K562 (cell line): ENCODE measurements around the gene XPNPEP3. TPM values are rescaled to one million over a fixed set of nuclear protein-coding genes. Genes with fewer than 3 reads are reported as not detected.
A peak's percentile ranks its signal among the peaks of the same experiment; 100 is the strongest.

Source experiments
- ARID4B ChIP-seq: sonication (generic); formaldehyde crosslinking; IDR thresholded peaks from 2 replicates; pipeline ENCODE4 v1.8.0; 2022; ENCODE audit warnings: mild to moderate bottlenecking, missing genetic modification reagents
- BRD9 ChIP-seq: fragments of 450-650 bp; IDR thresholded peaks from 2 replicates; pipeline ENCODE4 v1.6.1; 2018; ENCODE audit warnings: low read depth; ENCODE audit not compliant: partially characterized antibody
- CBX3 ChIP-seq, 2 experiments: IDR thresholded peaks; 1 replicate in 1 of 2; 2 replicates in 1 of 2; pipeline ENCODE4 v1.6.1; 2012; ENCODE audit warnings: inconsistent platforms in 2 of 2, low read length in 2 of 2, borderline replicate concordance in 1 of 2, control low read depth in 1 of 2
- GABPA ChIP-seq: fragments of 200-800 bp; sonication (Bioruptor generic); conservative IDR thresholded peaks from 2 replicates; pipeline ENCODE4 v1.6.1; 2016; ENCODE audit warnings: low read depth, missing genetic modification characterization, missing compliant biosample characterization
- KLF6 ChIP-seq: fragments of 250-450 bp; sonication (Bioruptor Pico); IDR thresholded peaks from 2 replicates; pipeline ENCODE4 v1.4.0; 2020; ENCODE audit warnings: mild to moderate bottlenecking, moderate library complexity, borderline replicate concordance
- MCM3 ChIP-seq: fragments of 450-650 bp; IDR thresholded peaks from 2 replicates; pipeline ENCODE4 v1.6.1; 2016
- RBM25 ChIP-seq: fragments of 200-400 bp; formaldehyde crosslinking; IDR thresholded peaks from 2 replicates; pipeline ENCODE4 v1.6.1; 2018; ENCODE audit warnings: low read length, low read depth, moderate library complexity; ENCODE audit not compliant: severe bottlenecking
- RCOR1 ChIP-seq, 2 experiments: IDR thresholded peaks; 2 replicates each; pipeline ENCODE4 v1.6.1; 2012; ENCODE audit warnings: low read depth in 2 of 2, low read length in 2 of 2, borderline replicate concordance in 1 of 2, improper control_type of control experiment in 1 of 2
- RNF2 ChIP-seq: sonication (generic); IDR thresholded peaks from 2 replicates; pipeline ENCODE4 v1.6.1; 2016
- SIN3B ChIP-seq: fragments of 450-650 bp; IDR thresholded peaks from 2 replicates; pipeline ENCODE4 v1.6.1; 2017; ENCODE audit warnings: low read depth, mild to moderate bottlenecking, moderate library complexity
- WHSC1 ChIP-seq: IDR thresholded peaks from one replicate; pipeline ENCODE4 v1.6.1; 2012; ENCODE audit warnings: low read length, control low read depth, inconsistent platforms
- ZNF655 ChIP-seq: fragments of 250-450 bp; sonication (Bioruptor Pico); IDR thresholded peaks from 2 replicates; pipeline ENCODE4 v1.5.0; 2021
- polyA plus RNA-seq, 8 experiments: library from polyadenylated mRNA; depleted of rRNA in 4 of 8; stranded (reverse) in 5 of 8; unstranded in 3 of 8; fragments of >200 nt; fragmentation: Nextera tagmentation in 2 of 8; fragmentation: Illumina TruSeq in 1 of 8; extraction: Ambion mirVana in 2 of 8; extraction: Trizol in 1 of 8; gene quantifications; 2 replicates each; pipeline versions ENCODE4 v1.2.1 to v1.2.3, GENCODE V29; 2011 to 2014; ENCODE audit warnings: inconsistent platforms in 1 of 8, missing spikeins in 1 of 8
- total RNA-seq, 7 experiments: library from RNA; depleted of rRNA in 6 of 7; stranded (reverse); fragments of >200 nt in 6 of 7; fragmentation: Illumina TruSeq in 2 of 7; extraction: Trizol in 2 of 7; gene quantifications; 2 replicates each; pipeline versions ENCODE4 v1.2.1 to v1.2.3, GENCODE V29; 2011 to 2021; ENCODE audit warnings: low replicate concordance in 1 of 7
- TF ChIP-seq, protein P1 (sequence below): sonication (generic); formaldehyde crosslinking; IDR thresholded peaks from 2 replicates; pipeline ENCODE4 v1.8.0; 2022; ENCODE audit warnings: mild to moderate bottlenecking, missing genetic modification reagents
- TF ChIP-seq, protein P2 (sequence below), 2 experiments: fragments of 250-450 bp in 1 of 2; fragments of 450-650 bp in 1 of 2; sonication (Bioruptor Pico) in 1 of 2; IDR thresholded peaks; 2 replicates each; pipeline versions ENCODE4 v1.6.1 to v1.8.0; 2016 to 2021; ENCODE audit warnings: mild to moderate bottlenecking in 2 of 2, moderate library complexity in 2 of 2, missing compliant biosample characterization in 1 of 2, missing genetic modification characterization in 1 of 2

Gene XPNPEP3
- total and polyA plus RNA-seq, 9 of the 15 experiments (the other 6 are each of a cell fraction or from before 2014, with no cell fraction given): 9.1 to 22.6 (median 15.6) TPM

DNA sequence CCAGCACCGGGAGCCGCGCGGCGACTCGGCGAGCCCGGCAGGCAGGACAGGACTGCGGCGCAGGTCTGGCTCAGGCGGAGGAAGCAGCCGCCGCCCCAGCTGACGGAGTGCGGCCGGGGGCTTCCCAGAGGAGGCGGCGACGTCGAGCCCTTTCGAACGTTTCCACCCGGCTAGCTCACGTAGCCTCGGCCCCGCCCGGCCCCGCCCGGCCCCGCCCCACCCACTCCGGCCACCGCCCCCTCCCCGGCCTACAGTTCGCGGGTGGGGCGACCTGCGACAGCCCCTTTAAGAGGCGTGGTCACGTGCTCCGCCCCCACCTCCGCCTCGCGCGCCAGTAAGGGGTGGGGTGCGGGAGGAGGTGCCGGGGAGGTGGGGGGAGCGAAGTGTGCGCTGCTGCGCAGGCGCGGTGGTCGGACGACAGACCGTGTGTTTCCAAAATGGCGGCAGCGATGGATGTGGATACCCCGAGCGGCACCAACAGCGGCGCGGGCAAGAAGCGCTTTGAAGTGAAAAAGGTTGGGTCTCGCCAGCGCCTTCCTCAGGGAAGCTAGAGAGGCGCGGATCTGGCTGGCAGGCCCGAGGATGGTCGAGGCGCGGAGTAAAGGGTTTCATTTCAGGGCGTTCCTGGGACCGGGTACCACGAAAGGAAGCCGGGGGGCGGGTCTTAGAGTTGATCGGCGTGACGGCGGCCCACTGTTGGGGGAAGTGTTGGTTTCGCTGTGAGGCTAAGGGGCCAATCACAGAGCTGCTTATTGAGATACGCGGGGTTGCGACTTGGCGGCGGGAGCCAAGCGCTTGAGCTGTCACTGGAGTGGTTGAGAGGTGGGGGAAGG is 94.2 kb downstream of the XPNPEP3 start, which contains the start of gene RBX1 (continued):
- TF ChIP-seq CBX3 (IDR thresholded peaks at IDR 0.05; ENCODE audit: borderline replicate concordance in 1 of 2, low read length in 2 of 2) (no peak), KLF6 (CRISPR knock-in tag) (no peak), WHSC1 (no peak), RBM25 (peak; percentile 45), ZNF655 (CRISPR knock-in tag) (no peak), RNF2 (no peak), MCM3 (no peak), GABPA (peak; percentile 86), BRD9 (no peak), RCOR1 (IDR thresholded peaks at IDR 0.05; ENCODE audit: borderline replicate concordance in 1 of 2, low read depth in 2 of 2, low read length in 2 of 2) (0 out of 4 replicates have a peak, but pooled peaks of 1 of the 2 experiments have one; percentile 9), SIN3B (peak; percentile 98), ARID4B (CRISPR knock-in tag) (peak; percentile 63)
- TF ChIP-seq, protein P1, sequence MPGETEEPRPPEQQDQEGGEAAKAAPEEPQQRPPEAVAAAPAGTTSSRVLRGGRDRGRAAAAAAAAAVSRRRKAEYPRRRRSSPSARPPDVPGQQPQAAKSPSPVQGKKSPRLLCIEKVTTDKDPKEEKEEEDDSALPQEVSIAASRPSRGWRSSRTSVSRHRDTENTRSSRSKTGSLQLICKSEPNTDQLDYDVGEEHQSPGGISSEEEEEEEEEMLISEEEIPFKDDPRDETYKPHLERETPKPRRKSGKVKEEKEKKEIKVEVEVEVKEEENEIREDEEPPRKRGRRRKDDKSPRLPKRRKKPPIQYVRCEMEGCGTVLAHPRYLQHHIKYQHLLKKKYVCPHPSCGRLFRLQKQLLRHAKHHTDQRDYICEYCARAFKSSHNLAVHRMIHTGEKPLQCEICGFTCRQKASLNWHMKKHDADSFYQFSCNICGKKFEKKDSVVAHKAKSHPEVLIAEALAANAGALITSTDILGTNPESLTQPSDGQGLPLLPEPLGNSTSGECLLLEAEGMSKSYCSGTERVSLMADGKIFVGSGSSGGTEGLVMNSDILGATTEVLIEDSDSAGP (CRISPR knock-in tag): no peak
- TF ChIP-seq, protein P2, sequence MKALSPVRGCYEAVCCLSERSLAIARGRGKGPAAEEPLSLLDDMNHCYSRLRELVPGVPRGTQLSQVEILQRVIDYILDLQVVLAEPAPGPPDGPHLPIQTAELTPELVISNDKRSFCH (CRISPR knock-in tag; IDR thresholded peaks at IDR 0.05): no peak
- TF ChIP-seq, protein P2 (tag; IDR thresholded peaks at IDR 0.05): no peak
